Pancreas (tissue), 10 donors: Measurements from ENCODE around the gene RNF186. TPM values are rescaled to one million over a fixed set of nuclear protein-coding genes. Genes with fewer than 3 reads are reported as not detected.
A peak's percentile ranks its signal among the peaks of the same experiment; 100 is the strongest.

ENCODE experiments used
- ATAC-seq, 4 donors: fragments of 200-7000 bp; cut with Tn5 transposase; one replicate each; pipeline versions ENCODE4 v1.8.0 to v1.9.1; 2020; ENCODE audit warnings: mild to moderate bottlenecking in 4 of 4, moderate library complexity in 4 of 4
- DNase-seq, 6 donors: peaks; one replicate each; pipeline ENCODE4 v3.0.0-alpha.2; 2020
- FAIRE-seq: peaks from 2 replicates; lab custom pipeline; 2012; peaks lifted over from hg19 to GRCh38; lab: Jason Lieb, UNC
- H3K27ac ChIP-seq, 4 donors: fragments of 200-600 bp; sonication (generic); 1 replicate in 3 of 4; 2 replicates in 1 of 4; pipeline versions ENCODE4 v1.5.0 to v1.8.0; 2020
- H3K27me3 ChIP-seq, 4 donors: fragments of 200-600 bp; one replicate each; pipeline ENCODE4 v1.8.0; 2021
- H3K36me3 ChIP-seq, 3 donors: fragments of 200-600 bp; sonication (generic) in 1 of 3; one replicate each; pipeline versions ENCODE4 v1.5.0 to v1.8.0; 2020 to 2021
- H3K4me1 ChIP-seq, 3 donors: fragments of 200-600 bp; one replicate each; pipeline ENCODE4 v1.8.0; 2021
- H3K4me3 ChIP-seq, 4 donors: fragments of 200-600 bp; sonication (generic) in 2 of 4; one replicate each; pipeline versions ENCODE4 v1.5.0 to v1.8.0; 2020 to 2021
- H3K9me3 ChIP-seq, 4 donors: fragments of 200-600 bp; one replicate each; pipeline ENCODE4 v1.8.0; 2021
- CTCF ChIP-seq, 4 donors: fragments of 200-600 bp; sonication (generic) in 3 of 4; IDR thresholded peaks; one replicate each; pipeline versions ENCODE4 v1.5.0 to v1.8.0; 2021; ENCODE audit warnings: antibody characterized with exemption in 4 of 4
- WGBS, 2 donors: extraction: QIAGEN DNeasy Blood & Tissue Kit; methylation state at CpG; one replicate each; pipeline ENCODE4 v1.1.7; 2013; 5-methylcytosine and 5-hydroxymethylcytosine counted together
- intact Hi-C, 3 donors: fragments of 100-400 bp; cut with DNase I; formaldehyde crosslinking; loops; one replicate each; pipeline versions ENCODE4 v1.11.1 to v1.14.2; 2022
- polyA plus RNA-seq, 2 donors: library from polyadenylated mRNA; stranded (reverse); fragments of 200-250 nt; gene quantifications; one replicate each; pipeline ENCODE4 v1.2.3, GENCODE V29; 2013
- total RNA-seq, 6 donors: library from RNA; stranded (reverse); fragmentation: NEBNext Ultra II Directional in 4 of 6; extraction: Animal tissue kit (Norgen Biotek cat#: 25700) in 4 of 6; gene quantifications; one replicate each; pipeline versions ENCODE4 v1.2.1 to v1.2.4, GENCODE V29; 2021 to 2023
- donor health status: healthy with polysubstance abuse.
- donor health status: DM: no; HTN: no; CAD: no; lungs with moderate emphysema.
- donor health status: DM: no; HTN: no; CAD: no.
- donor health status: control.
- donor health status: control.
- donor health status: Bipolar disorder and iron deficiency.
- donor health status: DM: yes; HTN: yes; CAD: no.
- donor health status: DM: no; HTN: no; CAD: no.
- donor health status: DM: no; HTN: no; CAD: no.
- donor health status: DM: yes; HTN: yes; CAD: no.

RNF186 gene
- total and polyA plus RNA-seq, 8 donors: 13.2 to 29.6 (median 24.0) TPM

DNA sequence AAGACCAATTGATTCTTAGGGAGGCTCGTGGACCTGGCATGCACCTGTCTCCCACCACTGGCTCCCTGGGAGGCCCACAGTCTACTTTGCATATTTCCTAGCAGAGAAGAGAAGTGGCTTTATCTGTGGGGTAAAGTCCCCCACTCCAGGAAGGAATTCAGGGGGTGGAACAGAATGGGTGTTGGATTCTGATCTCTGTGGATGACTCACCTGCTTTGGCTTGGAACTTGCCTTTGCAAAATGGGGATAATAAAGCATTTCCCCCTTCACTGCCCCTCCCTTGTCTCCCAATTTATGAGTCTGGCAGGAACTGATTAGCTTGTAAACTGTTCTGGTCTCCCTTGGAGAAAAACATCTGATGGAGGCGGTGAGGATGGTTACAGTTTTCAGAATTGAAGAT lies 46.0 kb upstream of the RNF186 start:
- WGBS, 2 donors: 71 to 73% methylated on average over 2 of the region's 2 CpGs
- no peak for DNase-seq
- intact Hi-C loops: no loop called here
- Histone ChIP-seq H3K27ac (no peak overlapping the region), H3K4me3 (no peak overlapping the region), H3K27me3 (no peaks in the 10 kb centered on the region), H3K4me1 (peaks cover 0 to 5% (median 0%) of the 10 kb centered on the region in 3 donors), H3K9me3 (no peaks in the 10 kb centered on the region), H3K36me3 (no peaks in the 10 kb centered on the region)
- no peak for TF ChIP-seq CTCF (IDR thresholded peaks at IDR 0.05)
- no peak for FAIRE-seq
- ATAC-seq: peak in 3 of 4 donors; percentile 34 to 79 (median 66)

DNA sequence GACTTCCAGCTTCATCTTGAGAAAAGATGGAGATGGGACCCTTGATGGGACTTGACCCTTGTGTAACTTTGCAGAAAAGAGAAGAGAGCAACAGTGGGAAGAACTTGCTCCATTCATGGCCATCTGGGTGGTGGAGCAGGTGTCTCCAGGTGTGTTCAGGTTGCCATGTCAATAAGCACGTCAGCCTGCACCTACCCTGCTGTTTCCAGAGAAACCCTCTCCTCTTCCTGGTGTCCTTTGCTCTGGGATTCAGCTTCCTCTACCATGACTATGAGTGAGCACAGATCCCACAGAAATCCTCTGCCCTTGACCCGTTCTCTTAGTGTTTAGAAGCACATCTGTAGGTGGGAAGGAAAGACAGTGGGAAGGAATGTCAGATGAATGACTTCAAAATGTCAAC lies 45.3 kb upstream of the RNF186 start:
- no peak for FAIRE-seq
- H3K36me3 ChIP-seq: no peaks in the 10 kb centered on the region
- peak in 2 of 4 donors; percentile 41 to 60 for ATAC-seq
- intact Hi-C loops: no loop called here
- no peak overlapping the region for H3K4me3 ChIP-seq
- no peaks in the 10 kb centered on the region for H3K27me3 ChIP-seq
- no peaks in the 10 kb centered on the region for H3K9me3 ChIP-seq
- 67 to 70% methylated on average over 2 of the region's 2 CpGs for WGBS, 2 donors
- peaks cover 0 to 5% (median 0%) of the 10 kb centered on the region in 3 donors for H3K4me1 ChIP-seq
- no peak overlapping the region for H3K27ac ChIP-seq
- no peak for TF ChIP-seq CTCF (IDR thresholded peaks at IDR 0.05)
- no peak for DNase-seq

GRCh38 chr1:19859876-19860275 lies 44.8 kb upstream of the RNF186 start:
- intact Hi-C loops: no loop called here
- ATAC-seq (no peak), FAIRE-seq (no peak)

DNA sequence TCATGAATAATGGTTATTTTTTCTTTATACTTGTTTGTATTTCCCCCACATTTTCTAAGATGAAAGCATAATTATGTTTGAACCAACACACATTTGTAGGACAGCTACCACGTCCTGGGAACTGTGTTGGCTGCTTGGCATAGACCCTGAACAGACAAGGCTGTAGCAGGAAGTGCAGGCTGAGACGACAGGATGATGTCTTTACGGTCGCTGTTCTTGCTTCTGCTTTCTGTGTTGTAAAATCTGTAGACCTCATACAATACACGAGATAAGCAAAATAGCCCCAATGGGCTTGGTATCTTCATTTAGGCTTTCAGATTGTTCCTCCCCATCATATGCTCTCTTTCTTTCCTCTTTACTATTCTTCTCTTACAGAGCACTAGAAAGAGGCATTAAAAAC lies 43.8 kb upstream of the RNF186 start:
- Histone ChIP-seq H3K9me3 (no peaks in the 10 kb centered on the region), H3K4me3 (no peak overlapping the region), H3K27me3 (no peaks in the 10 kb centered on the region), H3K27ac (no peak overlapping the region), H3K36me3 (no peaks in the 10 kb centered on the region), H3K4me1 (peaks cover 0 to 4% (median 0%) of the 10 kb centered on the region in 3 donors)
- ATAC-seq (no peak), DNase-seq (no peak), FAIRE-seq (no peak)
- no peak for TF ChIP-seq CTCF (IDR thresholded peaks at IDR 0.05)
- intact Hi-C loops: no loop called here
- WGBS, 2 donors: 27 to 47% methylated on average over 5 of the region's 5 CpGs

More at GRCh38 chr1:19859876-19860275, 44.8 kb upstream of the RNF186 start:
- no peak for DNase-seq
- Histone ChIP-seq H3K4me1 (peaks cover 0 to 5% (median 0%) of the 10 kb centered on the region in 3 donors), H3K9me3 (no peaks in the 10 kb centered on the region), H3K27me3 (no peaks in the 10 kb centered on the region), H3K27ac (no peak overlapping the region), H3K36me3 (no peaks in the 10 kb centered on the region), H3K4me3 (no peak overlapping the region)
- 69 to 78% methylated on average over 2 of the region's 2 CpGs for WGBS, 2 donors
- no peak for TF ChIP-seq CTCF (IDR thresholded peaks at IDR 0.05)

GRCh38 chr1:19854866-19855265 lies 39.8 kb upstream of the RNF186 start:
- no peak overlapping the region for H3K27ac ChIP-seq
- DNase-seq (no peak), FAIRE-seq (no peak), ATAC-seq (no peak)
- no peak overlapping the region for H3K4me3 ChIP-seq
- H3K36me3 ChIP-seq: no peaks in the 10 kb centered on the region
- no peak for TF ChIP-seq CTCF (IDR thresholded peaks at IDR 0.05)
- H3K9me3 ChIP-seq: no peaks in the 10 kb centered on the region
- intact Hi-C loops: no loop called here
- no peaks in the 10 kb centered on the region for H3K27me3 ChIP-seq
- H3K4me1 ChIP-seq: peaks cover 0 to 8% (median 7%) of the 10 kb centered on the region in 3 donors
